Measurements from ENCODE around the gene ETV6. TPM values are rescaled to one million over a fixed set of nuclear protein-coding genes. Genes with fewer than 3 reads are reported as not detected.

The ETV6 gene
- total and polyA plus RNA-seq, 9 of the 15 experiments (the other 6 are each of a cell fraction or from before 2014, with no cell fraction given): 0.81 to 12.7 (median 4.1) TPM

GRCh38 chr12:11798856-11799501, 149.5 kb downstream of the ETV6 start (continued):
- TF ChIP-seq MYNN (IDR thresholded peaks at IDR 0.05) (no peak), MYNN (CRISPR knock-in tag; IDR thresholded peaks at IDR 0.05) (no peak), BCLAF1 (IDR thresholded peaks at IDR 0.05; ENCODE audit: borderline replicate concordance in 1 of 2, control insufficient read depth in 1 of 2, low read depth in 2 of 2, low read length in 1 of 2) (no peak), SRSF9 (IDR thresholded peaks at IDR 0.05; ENCODE audit: borderline replicate concordance, low read depth, low read length) (no peak), ZNF696 (CRISPR knock-in tag; conservative IDR thresholded peaks at IDR 0.05) (no peak), CREB1 (IDR thresholded peaks at IDR 0.05) (no peak), CREB1 (CRISPR knock-in tag; IDR thresholded peaks at IDR 0.05) (no peak), EHMT2 (IDR thresholded peaks at IDR 0.05) (peak; percentile 42; the same call in 1 of the 2 replicates), ZNF507 (tag; conservative IDR thresholded peaks at IDR 0.05) (no peak), RBM25 (IDR thresholded peaks at IDR 0.05; ENCODE audit: low read depth, low read length, severe bottlenecking) (no peak), RBBP5 (IDR thresholded peaks at IDR 0.05; ENCODE audit: borderline replicate concordance, insufficient read depth, low read length, poor library complexity, severe bottlenecking) (no peak), ZFP91 (CRISPR knock-in tag; IDR thresholded peaks at IDR 0.05) (no peak), SLC30A9 (CRISPR knock-in tag; IDR thresholded peaks at IDR 0.05) (no peak), ZNF165 (CRISPR knock-in tag; IDR thresholded peaks at IDR 0.05; ENCODE audit: borderline replicate concordance) (no peak), PTTG1 (tag; IDR thresholded peaks at IDR 0.05; ENCODE audit: low read depth) (no peak), SIN3A (IDR thresholded peaks at IDR 0.05; ENCODE audit: borderline replicate concordance in 2 of 2, control insufficient read depth in 1 of 2, low read depth in 2 of 2, low read length in 2 of 2) (no peak), NRF1 (conservative IDR thresholded peaks at IDR 0.05 in 1 of 2, IDR thresholded peaks at IDR 0.05 in 1 of 2) (no peak), HNRNPH1 (optimal IDR thresholded peaks at IDR 0.05; ENCODE audit: low read depth, low read length) (no peak), ZNF780A (CRISPR knock-in tag; IDR thresholded peaks at IDR 0.05) (no peak), TBP (optimal IDR thresholded peaks at IDR 0.05; ENCODE audit: low read depth, low read length) (no peak), C11orf30 (IDR thresholded peaks at IDR 0.05; ENCODE audit: low read depth) (no peak), MYBL2 (IDR thresholded peaks at IDR 0.05; ENCODE audit: low read depth) (no peak), MYBL2 (CRISPR knock-in tag; IDR thresholded peaks at IDR 0.05; ENCODE audit: borderline replicate concordance) (no peak)
- TF ChIP-seq, protein P1, sequence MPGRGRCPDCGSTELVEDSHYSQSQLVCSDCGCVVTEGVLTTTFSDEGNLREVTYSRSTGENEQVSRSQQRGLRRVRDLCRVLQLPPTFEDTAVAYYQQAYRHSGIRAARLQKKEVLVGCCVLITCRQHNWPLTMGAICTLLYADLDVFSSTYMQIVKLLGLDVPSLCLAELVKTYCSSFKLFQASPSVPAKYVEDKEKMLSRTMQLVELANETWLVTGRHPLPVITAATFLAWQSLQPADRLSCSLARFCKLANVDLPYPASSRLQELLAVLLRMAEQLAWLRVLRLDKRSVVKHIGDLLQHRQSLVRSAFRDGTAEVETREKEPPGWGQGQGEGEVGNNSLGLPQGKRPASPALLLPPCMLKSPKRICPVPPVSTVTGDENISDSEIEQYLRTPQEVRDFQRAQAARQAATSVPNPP (IDR thresholded peaks at IDR 0.05; ENCODE audit: borderline replicate concordance, insufficient read depth, insufficient read length): no peak
